Peyer's patch (tissue), 4 donors: ENCODE results near the gene GADD45A.

ENCODE experiments used
- POLR2A ChIP-seq, 2 donors: fragments of 450-650 bp; IDR thresholded peaks; one replicate each; pipeline ENCODE4 v1.5.1; 2017; ENCODE audit warnings: antibody characterized with exemption in 2 of 2, mild to moderate bottlenecking in 2 of 2, moderate library complexity in 2 of 2
- TF ChIP-seq, protein P1 (sequence below), 6 experiments: fragments of 450-650 bp in 4 of 6; fragments of 200-600 bp in 2 of 6; sonication (generic) in 1 of 6; IDR thresholded peaks; one replicate each; pipeline ENCODE4 v1.5.1; 2017 to 2019; ENCODE audit warnings: antibody characterized with exemption in 6 of 6, mild to moderate bottlenecking in 3 of 6, moderate library complexity in 1 of 6

DNA sequence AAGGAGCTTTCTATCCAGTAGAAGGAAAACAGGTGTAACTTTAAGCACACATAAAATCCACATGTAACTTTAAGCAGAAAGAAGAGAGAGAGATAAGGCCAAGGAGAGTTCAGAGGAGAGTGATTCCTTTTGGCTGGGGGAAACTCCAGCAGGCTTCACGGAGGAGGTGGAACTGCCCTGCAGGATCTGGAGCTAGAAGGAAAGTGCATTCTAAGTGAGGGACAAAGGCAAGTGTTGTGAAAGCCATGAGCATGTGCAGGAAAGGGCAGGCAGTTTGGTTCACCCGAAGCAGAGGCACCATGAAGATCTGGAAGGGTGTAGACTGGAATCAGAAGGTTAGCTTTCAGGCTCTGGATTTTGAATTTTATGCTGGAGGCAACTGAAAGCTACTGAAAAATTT lies 46.3 kb downstream of the GADD45A start:
- no peak for TF ChIP-seq POLR2A (IDR thresholded peaks at IDR 0.05)
- TF ChIP-seq, protein P1, sequence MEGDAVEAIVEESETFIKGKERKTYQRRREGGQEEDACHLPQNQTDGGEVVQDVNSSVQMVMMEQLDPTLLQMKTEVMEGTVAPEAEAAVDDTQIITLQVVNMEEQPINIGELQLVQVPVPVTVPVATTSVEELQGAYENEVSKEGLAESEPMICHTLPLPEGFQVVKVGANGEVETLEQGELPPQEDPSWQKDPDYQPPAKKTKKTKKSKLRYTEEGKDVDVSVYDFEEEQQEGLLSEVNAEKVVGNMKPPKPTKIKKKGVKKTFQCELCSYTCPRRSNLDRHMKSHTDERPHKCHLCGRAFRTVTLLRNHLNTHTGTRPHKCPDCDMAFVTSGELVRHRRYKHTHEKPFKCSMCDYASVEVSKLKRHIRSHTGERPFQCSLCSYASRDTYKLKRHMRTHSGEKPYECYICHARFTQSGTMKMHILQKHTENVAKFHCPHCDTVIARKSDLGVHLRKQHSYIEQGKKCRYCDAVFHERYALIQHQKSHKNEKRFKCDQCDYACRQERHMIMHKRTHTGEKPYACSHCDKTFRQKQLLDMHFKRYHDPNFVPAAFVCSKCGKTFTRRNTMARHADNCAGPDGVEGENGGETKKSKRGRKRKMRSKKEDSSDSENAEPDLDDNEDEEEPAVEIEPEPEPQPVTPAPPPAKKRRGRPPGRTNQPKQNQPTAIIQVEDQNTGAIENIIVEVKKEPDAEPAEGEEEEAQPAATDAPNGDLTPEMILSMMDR (IDR thresholded peaks at IDR 0.05): no peak
